ENCODE data around the gene TP53BP2. TPM values are rescaled to one million over a fixed set of nuclear protein-coding genes. Genes with fewer than 3 reads are reported as not detected.
A peak's percentile ranks its signal among the peaks of the same experiment; 100 is the strongest.
"Not testable (repeated sequence)": the region's sequence is repeated elsewhere in the genome, so short reads cannot be mapped to it uniquely, and the experiment has no call there.

The TP53BP2 gene, protein sequence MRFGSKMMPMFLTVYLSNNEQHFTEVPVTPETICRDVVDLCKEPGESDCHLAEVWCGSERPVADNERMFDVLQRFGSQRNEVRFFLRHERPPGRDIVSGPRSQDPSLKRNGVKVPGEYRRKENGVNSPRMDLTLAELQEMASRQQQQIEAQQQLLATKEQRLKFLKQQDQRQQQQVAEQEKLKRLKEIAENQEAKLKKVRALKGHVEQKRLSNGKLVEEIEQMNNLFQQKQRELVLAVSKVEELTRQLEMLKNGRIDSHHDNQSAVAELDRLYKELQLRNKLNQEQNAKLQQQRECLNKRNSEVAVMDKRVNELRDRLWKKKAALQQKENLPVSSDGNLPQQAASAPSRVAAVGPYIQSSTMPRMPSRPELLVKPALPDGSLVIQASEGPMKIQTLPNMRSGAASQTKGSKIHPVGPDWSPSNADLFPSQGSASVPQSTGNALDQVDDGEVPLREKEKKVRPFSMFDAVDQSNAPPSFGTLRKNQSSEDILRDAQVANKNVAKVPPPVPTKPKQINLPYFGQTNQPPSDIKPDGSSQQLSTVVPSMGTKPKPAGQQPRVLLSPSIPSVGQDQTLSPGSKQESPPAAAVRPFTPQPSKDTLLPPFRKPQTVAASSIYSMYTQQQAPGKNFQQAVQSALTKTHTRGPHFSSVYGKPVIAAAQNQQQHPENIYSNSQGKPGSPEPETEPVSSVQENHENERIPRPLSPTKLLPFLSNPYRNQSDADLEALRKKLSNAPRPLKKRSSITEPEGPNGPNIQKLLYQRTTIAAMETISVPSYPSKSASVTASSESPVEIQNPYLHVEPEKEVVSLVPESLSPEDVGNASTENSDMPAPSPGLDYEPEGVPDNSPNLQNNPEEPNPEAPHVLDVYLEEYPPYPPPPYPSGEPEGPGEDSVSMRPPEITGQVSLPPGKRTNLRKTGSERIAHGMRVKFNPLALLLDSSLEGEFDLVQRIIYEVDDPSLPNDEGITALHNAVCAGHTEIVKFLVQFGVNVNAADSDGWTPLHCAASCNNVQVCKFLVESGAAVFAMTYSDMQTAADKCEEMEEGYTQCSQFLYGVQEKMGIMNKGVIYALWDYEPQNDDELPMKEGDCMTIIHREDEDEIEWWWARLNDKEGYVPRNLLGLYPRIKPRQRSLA
- 10 to 100 TPM; 63.1 to 88.9 TPM for total RNA-seq

- Histone ChIP-seq H3K27ac (peak within 1 kb of the TSS; percentile 99), H3K9me3 (no peaks in the 10 kb centered on the region), H3K4me3 (peak within 1 kb of the TSS; percentile 88), H3K27me3 (replicated peaks; ENCODE audit: insufficient read depth) (no peaks in the 10 kb centered on the region), H3K4me1 (ENCODE audit: control insufficient read depth in 1 of 2, low read depth in 2 of 2) (peaks cover 25 to 40% of the 10 kb centered on the region in 2 donors), H3K36me3 (no peaks in the 10 kb centered on the region)
- ATAC-seq (ENCODE audit: insufficient number of reproducible peaks, low FRiP score, low read depth) (peak; percentile 83), DNase-seq (ENCODE audit: low spot score) (peak; percentile 36)
- peak; percentile 69 for TF ChIP-seq CTCF (IDR thresholded peaks at IDR 0.05)
Measured at GRCh38 chr1:223845810-223846682, at the start of gene TP53BP2. Gene TP53BP2, minus strand, starts transcription at chr1:223845947. Its CDS starts 267 bp downstream, at chr1:223845680.

GRCh38 chr1:223890494-223890893, 44.7 kb upstream of the TP53BP2 start:
- not testable (repeated sequence) for H3K9me3 ChIP-seq; H3K27ac ChIP-seq; H3K27me3 ChIP-seq (replicated peaks; ENCODE audit: insufficient read depth); DNase-seq (ENCODE audit: low spot score); H3K4me3 ChIP-seq; ATAC-seq (ENCODE audit: insufficient number of reproducible peaks, low FRiP score, low read depth); H3K36me3 ChIP-seq; H3K4me1 ChIP-seq (ENCODE audit: control insufficient read depth in 1 of 2, low read depth in 2 of 2)

DNA sequence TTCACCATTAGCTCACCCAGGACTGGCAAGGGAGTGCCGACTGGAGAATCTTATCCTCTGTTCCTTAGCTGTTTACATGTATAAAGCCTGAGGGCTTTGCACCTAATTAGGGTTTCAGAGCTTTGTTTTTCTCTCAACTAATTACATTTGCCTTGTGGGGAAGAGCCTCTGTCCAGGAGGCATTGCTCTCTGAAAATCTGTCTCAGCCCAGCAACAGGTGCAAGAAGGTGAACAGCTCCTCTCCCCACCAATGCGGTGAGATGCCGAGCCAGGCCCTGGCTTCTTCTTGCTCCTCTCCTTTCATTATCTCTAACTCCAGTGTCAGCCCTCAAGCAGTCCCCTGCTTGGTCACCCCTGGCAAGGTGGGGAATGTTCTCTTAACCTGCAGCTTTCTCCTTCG, 43.6 kb upstream of the TP53BP2 start:
- not testable (repeated sequence) for H3K4me3 ChIP-seq; ATAC-seq (ENCODE audit: insufficient number of reproducible peaks, low FRiP score, low read depth); H3K36me3 ChIP-seq; H3K27ac ChIP-seq; H3K4me1 ChIP-seq (ENCODE audit: control insufficient read depth in 1 of 2, low read depth in 2 of 2); H3K9me3 ChIP-seq; H3K27me3 ChIP-seq (replicated peaks; ENCODE audit: insufficient read depth); DNase-seq (ENCODE audit: low spot score)

GRCh38 chr1:223887747-223888418, 42.1 kb upstream of the TP53BP2 start:
- H3K9me3 ChIP-seq = no peaks in the 10 kb centered on the region
- peak; percentile 71 for DNase-seq (ENCODE audit: low spot score)

More at GRCh38 chr1:223887747-223888418, 42.1 kb upstream of the TP53BP2 start:
- Histone ChIP-seq H3K4me1 (ENCODE audit: control insufficient read depth in 1 of 2, low read depth in 2 of 2) (peaks cover 3 to 10% of the 10 kb centered on the region in 2 donors), H3K4me3 (peak overlapping the region; percentile 52), H3K27me3 (replicated peaks; ENCODE audit: insufficient read depth) (no peaks in the 10 kb centered on the region), H3K36me3 (no peaks in the 10 kb centered on the region), H3K27ac (peak overlapping the region; percentile 76 to 80)
- peak; percentile 100 for ATAC-seq (ENCODE audit: insufficient number of reproducible peaks, low FRiP score, low read depth)
- no peak for TF ChIP-seq CTCF (IDR thresholded peaks at IDR 0.05)

Measured in thoracic aorta (tissue), 2 donors.